H1 (cell line): ENCODE measurements around the gene B3GALNT1. TPM values are rescaled to one million over a fixed set of nuclear protein-coding genes. Genes with fewer than 3 reads are reported as not detected.

Experiments used
- CTCF ChIA-PET: fragments of 300-600 bp; sonication (Branson Sonifier 250); formaldehyde crosslinking; loops from one replicate; lab custom pipeline; 2021; ENCODE audit not compliant: partially characterized antibody; lab: Charles Lee
- POLR2A ChIA-PET: fragments of 300-600 bp; sonication (Branson Sonifier 250); formaldehyde crosslinking; loops from one replicate; lab custom pipeline; 2021; ENCODE audit warnings: inconsistent platforms; ENCODE audit not compliant: partially characterized antibody; lab: Charles Lee
- DNase-seq, 2 experiments: peaks; one replicate each; pipeline versions ENCODE4 v3.0.0 to v3.0.0-alpha.2; 2010 to 2022; ENCODE audit warnings: low spot score in 2 of 2, low read depth in 1 of 2, mixed read lengths in 1 of 2
- FAIRE-seq: peaks from 2 replicates; lab custom pipeline; 2011; peaks lifted over from hg19 to GRCh38; lab: Jason Lieb, UNC
- H2AFZ ChIP-seq: 2 replicates; pipeline ENCODE4 v1.8.1; 2012; ENCODE audit warnings: low read length, inconsistent platforms
- H2AK5ac ChIP-seq: 2 replicates; pipeline ENCODE4 v1.6.1; 2013; ENCODE audit warnings: low read depth, low read length
- H2BK120ac ChIP-seq: replicated peaks from 2 replicates; pipeline ENCODE3; 2013; ENCODE audit warnings: low read depth, low read length, inconsistent platforms
- H2BK12ac ChIP-seq: 2 replicates; pipeline ENCODE4 v1.6.1; 2013; ENCODE audit warnings: low read depth, low read length
- H2BK15ac ChIP-seq: 2 replicates; pipeline ENCODE4 v1.6.1; 2013; ENCODE audit warnings: low read length
- H2BK20ac ChIP-seq: 2 replicates; pipeline ENCODE4 v1.6.1; 2013; ENCODE audit warnings: low read length
- H2BK5ac ChIP-seq: 2 replicates; pipeline ENCODE4 v1.6.1; 2013; ENCODE audit warnings: low read depth, low read length
- H3K14ac ChIP-seq: 2 replicates; pipeline ENCODE4 v1.6.1; 2013; ENCODE audit warnings: inconsistent platforms; ENCODE audit not compliant: insufficient read length
- H3K18ac ChIP-seq: 2 replicates; pipeline ENCODE4 v1.6.1; 2013; ENCODE audit warnings: low read length; ENCODE audit errors: extremely low read depth
- H3K23ac ChIP-seq: 2 replicates; pipeline ENCODE4 v1.6.1; 2013; ENCODE audit warnings: inconsistent platforms; ENCODE audit not compliant: insufficient read length
- H3K23me2 ChIP-seq: 2 replicates; pipeline ENCODE4 v1.6.1; 2013; ENCODE audit warnings: low read depth, low read length
- H3K27ac ChIP-seq: 2 replicates; pipeline ENCODE4 v1.6.1; 2011; ENCODE audit warnings: low read depth, low read length, inconsistent platforms
- H3K27me3 ChIP-seq, 4 experiments: replicated peaks in 1 of 4; 1 replicate in 1 of 4; 2 replicates in 3 of 4; pipeline versions ENCODE4 v1.6.1 to v1.8.1; 2011 to 2013; ENCODE audit warnings: low read length in 3 of 4, mild to moderate bottlenecking in 3 of 4, inconsistent platforms in 2 of 4, mixed read lengths in 2 of 4, moderate library complexity in 1 of 4; ENCODE audit not compliant: control insufficient read depth in 3 of 4, insufficient read depth in 3 of 4; ENCODE audit errors: extremely low read depth in 1 of 4
- H3K36me3 ChIP-seq, 4 experiments: 2 replicates each; pipeline versions ENCODE4 v1.6.1 to v1.8.1; 2011 to 2013; ENCODE audit warnings: mild to moderate bottlenecking in 4 of 4, low read length in 3 of 4, moderate library complexity in 2 of 4, control low read depth in 1 of 4, inconsistent platforms in 1 of 4; ENCODE audit not compliant: insufficient read depth in 4 of 4, control insufficient read depth in 2 of 4
- H3K4ac ChIP-seq: replicated peaks from 2 replicates; pipeline ENCODE3; 2013; ENCODE audit warnings: low read length, low read depth, mixed read lengths, inconsistent platforms; ENCODE audit not compliant: insufficient read length
- H3K4me1 ChIP-seq, 4 experiments: replicated peaks in 1 of 4; 1 replicate in 1 of 4; 2 replicates in 3 of 4; pipeline versions ENCODE4 v1.6.1 to v1.8.1; 2011 to 2013; ENCODE audit warnings: low read length in 3 of 4, inconsistent platforms in 2 of 4, mixed read lengths in 1 of 4; ENCODE audit not compliant: insufficient read depth in 4 of 4, control insufficient read depth in 3 of 4
- H3K4me2 ChIP-seq, 2 experiments: 2 replicates each; pipeline versions ENCODE4 v1.6.1 to v1.8.1; 2011 to 2013; ENCODE audit warnings: low read depth in 2 of 2, low read length in 2 of 2, control low read depth in 1 of 2, inconsistent platforms in 1 of 2, mild to moderate bottlenecking in 1 of 2; ENCODE audit not compliant: insufficient read depth in 1 of 2
- H3K4me3 ChIP-seq, 4 experiments: fragments of 200-600, 300-600 bp in 1 of 4; sonication (generic), shearing (Covaris generic), sonication (Bioruptor Twin) in 1 of 4; 2 replicates each; pipeline versions ENCODE4 v1.5.1 to v1.8.1; 2011 to 2016; ENCODE audit warnings: low read length in 4 of 4, low read depth in 3 of 4, control low read depth in 2 of 4, inconsistent platforms in 2 of 4, mild to moderate bottlenecking in 2 of 4, mixed read lengths in 1 of 4, moderate library complexity in 1 of 4; ENCODE audit not compliant: insufficient read depth in 2 of 4; ENCODE audit errors: extremely low read depth in 1 of 4
- H3K56ac ChIP-seq: replicated peaks from 2 replicates; pipeline ENCODE3; 2013; ENCODE audit warnings: low read depth, mild to moderate bottlenecking, mixed read lengths, low read length, inconsistent platforms; ENCODE audit not compliant: insufficient read length
- H3K79me1 ChIP-seq: 2 replicates; pipeline ENCODE4 v1.6.1; 2013; ENCODE audit warnings: low read depth, low read length, control low read depth
- H3K79me2 ChIP-seq, 2 experiments: 2 replicates each; pipeline versions ENCODE4 v1.6.1 to v1.8.1; 2012 to 2013; ENCODE audit warnings: low read length in 2 of 2, mild to moderate bottlenecking in 2 of 2, inconsistent platforms in 1 of 2; ENCODE audit not compliant: insufficient read depth in 2 of 2, control insufficient read depth in 1 of 2
- H3K9ac ChIP-seq, 4 experiments: replicated peaks in 1 of 4; 1 replicate in 1 of 4; 2 replicates in 3 of 4; pipeline versions ENCODE4 v1.6.1 to v1.8.1; 2011 to 2013; ENCODE audit warnings: low read depth in 3 of 4, low read length in 3 of 4, control low read depth in 2 of 4, mild to moderate bottlenecking in 2 of 4, moderate library complexity in 2 of 4, inconsistent platforms in 1 of 4; ENCODE audit errors: extremely low read depth in 1 of 4
- H3K9me3 ChIP-seq, 2 experiments: 2 replicates each; pipeline versions ENCODE4 v1.6.1 to v1.8.1; 2012 to 2013; ENCODE audit warnings: mild to moderate bottlenecking in 2 of 2, moderate library complexity in 2 of 2, control low read depth in 1 of 2, inconsistent platforms in 1 of 2, low read depth in 1 of 2, low read length in 1 of 2, mixed read lengths in 1 of 2; ENCODE audit not compliant: insufficient read depth in 2 of 2
- H4K20me1 ChIP-seq, 2 experiments: replicated peaks in 1 of 2; 2 replicates each; pipeline versions ENCODE3 to v1.8.1; 2011 to 2013; ENCODE audit warnings: inconsistent platforms in 2 of 2, low read length in 2 of 2, mild to moderate bottlenecking in 1 of 2; ENCODE audit not compliant: insufficient read depth in 2 of 2, control insufficient read depth in 1 of 2
- H4K5ac ChIP-seq: 2 replicates; pipeline ENCODE4 v1.6.1; 2013; ENCODE audit warnings: low read length, low read depth, mixed read lengths, inconsistent platforms; ENCODE audit not compliant: insufficient read length
- H4K8ac ChIP-seq: 2 replicates; pipeline ENCODE4 v1.8.0; 2013; ENCODE audit warnings: mild to moderate bottlenecking, moderate library complexity, low read length, inconsistent platforms; ENCODE audit not compliant: insufficient read depth; ENCODE audit errors: extremely low read depth
- H4K91ac ChIP-seq: replicated peaks from 2 replicates; pipeline ENCODE3; 2013; ENCODE audit warnings: low read length, mixed read lengths, inconsistent platforms; ENCODE audit not compliant: insufficient read length
- ATF2 ChIP-seq: IDR thresholded peaks from 2 replicates; pipeline ENCODE4 v1.6.1; 2012; ENCODE audit warnings: low read length, inconsistent platforms
- BCL11A ChIP-seq, 2 experiments: IDR thresholded peaks; one replicate each; pipeline ENCODE4 v1.6.1; 2011; ENCODE audit warnings: low read depth in 2 of 2, low read length in 2 of 2, mild to moderate bottlenecking in 2 of 2
- BRCA1 ChIP-seq: IDR thresholded peaks from 2 replicates; pipeline ENCODE4 v1.6.1; 2012; ENCODE audit warnings: low read depth, low read length, improper control_type of control experiment
- CBX8 ChIP-seq: fragments of 300-800, 300-1000 bp; sonication (generic); IDR thresholded peaks from 2 replicates; pipeline ENCODE4 v1.7.1; 2016; ENCODE audit warnings: low read depth, low read length, borderline replicate concordance
- NANOG ChIP-seq: IDR thresholded peaks from 2 replicates; pipeline ENCODE4 v1.6.1; 2011; ENCODE audit warnings: low read length, low read depth, mild to moderate bottlenecking, inconsistent platforms; ENCODE audit not compliant: insufficient read depth, poor library complexity, severe bottlenecking
- NRF1 ChIP-seq: IDR thresholded peaks from 2 replicates; pipeline ENCODE4 v1.6.1; 2011; ENCODE audit warnings: mild to moderate bottlenecking, low read depth, low read length, improper control_type of control experiment
- PHF8 ChIP-seq: fragments of 200-600 bp; sonication (generic); conservative IDR thresholded peaks from 2 replicates; pipeline ENCODE4 v1.7.1; 2012; ENCODE audit warnings: low read depth, mild to moderate bottlenecking, inconsistent platforms, low read length, moderate library complexity
- POLR2A ChIP-seq, 2 experiments: IDR thresholded peaks; 1 replicate in 1 of 2; 2 replicates in 1 of 2; pipeline ENCODE4 v1.6.1; 2011; ENCODE audit warnings: low read depth in 2 of 2, low read length in 2 of 2, mild to moderate bottlenecking in 2 of 2; ENCODE audit errors: control extremely low read depth in 1 of 2
- RBBP5 ChIP-seq: IDR thresholded peaks from 2 replicates; pipeline ENCODE4 v1.7.1; 2012; ENCODE audit warnings: low read depth, mild to moderate bottlenecking, inconsistent platforms, low read length, moderate library complexity, borderline replicate concordance
- SRF ChIP-seq: IDR thresholded peaks from 2 replicates; pipeline ENCODE4 v1.6.1; 2011; ENCODE audit warnings: mild to moderate bottlenecking, low read depth, low read length, moderate library complexity
- TAF7 ChIP-seq: optimal IDR thresholded peaks from 2 replicates; pipeline ENCODE3; 2011; ENCODE audit warnings: low read depth, mild to moderate bottlenecking, inconsistent platforms, low read length, moderate library complexity, borderline replicate concordance
- YY1 ChIP-seq: IDR thresholded peaks from 2 replicates; pipeline ENCODE4 v1.6.1; 2011; ENCODE audit warnings: low read depth, mild to moderate bottlenecking, low read length
- WGBS, 2 experiments: shearing (Covaris generic) in 1 of 2; methylation state at CpG; one replicate each; pipeline versions ENCODE4 v1.1.6 to v1.1.7; 2013 to 2015; ENCODE audit warnings: low lambda C conversion rate in 2 of 2, mixed read lengths in 2 of 2, inconsistent platforms in 1 of 2, low coverage in 1 of 2, missing lambda C conversion rate in 1 of 2; ENCODE audit not compliant: insufficient replicate concordance in 2 of 2, insufficient coverage in 1 of 2, insufficient read length in 1 of 2; ENCODE audit errors: extremely low coverage in 1 of 2, missing lambda C conversion rate in 1 of 2; 5-methylcytosine and 5-hydroxymethylcytosine counted together
- polyA plus RNA-seq, 7 experiments: library from polyadenylated mRNA; depleted of rRNA in 3 of 7; stranded (reverse) in 5 of 7; unstranded in 2 of 7; fragments of >200 nt in 5 of 7; fragments of 200-250 nt in 2 of 7; gene quantifications; 1 replicate in 5 of 7; 2 replicates in 1 of 7; 4 replicates in 1 of 7; pipeline versions ENCODE4 v1.2.1 to v1.2.3, GENCODE V29; 2011 to 2013; ENCODE audit warnings: missing spikeins in 2 of 7, mixed read lengths in 2 of 7
- total RNA-seq: library from RNA; stranded (reverse); fragmentation: NEBNext Ultra II Directional; extraction: Animal tissue kit (Norgen Biotek cat#: 25700); gene quantifications from 2 replicates; pipeline ENCODE4 v1.2.1, GENCODE V29; 2021

Gene B3GALNT1
- total and polyA plus RNA-seq, 2 of the 8 experiments (the other 6 are each of a cell fraction or from before 2014, with no cell fraction given): 5.0 to 8.1 TPM

DNA sequence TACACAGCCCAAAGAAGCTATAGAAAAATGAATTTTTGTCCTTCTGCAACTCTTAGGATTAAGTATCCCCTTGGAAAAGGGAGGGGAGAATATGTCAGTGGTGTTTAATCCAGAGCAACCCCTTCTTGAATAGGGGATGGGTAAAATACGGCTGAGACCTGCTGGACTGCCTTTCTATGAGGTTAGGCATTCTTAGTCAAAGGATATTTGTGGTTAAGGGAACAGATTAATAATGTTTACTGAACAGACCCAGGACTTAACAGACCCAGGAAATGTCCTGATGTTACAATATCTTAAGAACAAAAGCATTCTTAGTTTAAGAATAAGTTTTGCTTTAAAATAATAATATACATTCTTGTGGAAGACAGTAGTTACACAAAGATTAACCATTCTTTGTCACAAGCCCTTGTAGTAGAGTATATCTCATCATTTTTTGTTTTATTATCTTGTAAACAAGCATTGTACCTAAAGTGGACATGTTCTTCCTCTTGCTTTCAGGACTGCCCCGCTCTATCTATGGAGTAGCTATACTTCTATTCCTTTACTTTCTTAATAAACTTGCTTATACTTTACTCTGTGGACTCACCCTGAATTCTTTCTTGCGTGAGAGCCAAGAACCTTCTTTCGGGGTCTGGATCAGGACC lies 43.8 kb upstream of the B3GALNT1 start:
- H3K23ac ChIP-seq: no peak overlapping the region
- H2AFZ ChIP-seq: no peak overlapping the region
- H3K27me3 ChIP-seq: no peaks in the 10 kb centered on the region
- no peaks in the 10 kb centered on the region for H4K20me1 ChIP-seq
- 91% methylated on average over 4 of the region's 4 CpGs; no CpG with 5 or more reads in 1 of the 2 experiments for WGBS, 2 experiments
- no peak overlapping the region for H3K27ac ChIP-seq
- no peak overlapping the region for H3K4ac ChIP-seq
- H3K18ac ChIP-seq: no peak overlapping the region
- H2BK20ac ChIP-seq: no peak overlapping the region
- DNase-seq (no peak), FAIRE-seq (no peak)
- H4K91ac ChIP-seq: no peak overlapping the region
- no peak overlapping the region for H2BK5ac ChIP-seq
- no peak overlapping the region for H3K14ac ChIP-seq
- POLR2A ChIA-PET: interaction anchor here (1.0 kb wide), 1 partner anchor 46 kb away, joined by 3 read pairs; no protein-coding TSS in a partner anchor
- H3K9ac ChIP-seq: no peak overlapping the region
- no peak overlapping the region for H2AK5ac ChIP-seq
- H3K36me3 ChIP-seq: no peaks in the 10 kb centered on the region
- CTCF ChIA-PET: interaction anchor here (0.6 to 1.7 kb wide), 5 partner anchors 9 to 222 kb away, joined by 3 to 10 read pairs (median 4); no protein-coding TSS in a partner anchor
- no peak overlapping the region for H2BK120ac ChIP-seq
- no peak overlapping the region for H3K4me2 ChIP-seq
- H3K79me2 ChIP-seq: no peaks in the 10 kb centered on the region
- no peak overlapping the region for H2BK15ac ChIP-seq
- no peak overlapping the region for H4K8ac ChIP-seq
- H3K4me3 ChIP-seq: no peak overlapping the region
- peaks cover 0 to 3% of the 10 kb centered on the region in 2 experiments; a peak in 3 of 4 replicates for H3K9me3 ChIP-seq
- H3K23me2 ChIP-seq: no peaks in the 10 kb centered on the region
- no peaks in the 10 kb centered on the region; a peak in 1 of 7 replicates for H3K4me1 ChIP-seq
- no peak overlapping the region for H2BK12ac ChIP-seq
- no peaks in the 10 kb centered on the region for H3K79me1 ChIP-seq
- no peak overlapping the region for H4K5ac ChIP-seq
- H3K56ac ChIP-seq: no peak overlapping the region
- no peak for TF ChIP-seq BRCA1
- TF ChIP-seq YY1: no peak
- TF ChIP-seq CBX8: no peak
- TF ChIP-seq ATF2: no peak
- no peak for TF ChIP-seq NRF1
- TF ChIP-seq TAF7: no peak
- no peak for TF ChIP-seq SRF
- TF ChIP-seq PHF8: no peak
- no peak for TF ChIP-seq NANOG
- TF ChIP-seq RBBP5: no peak
- no peak for TF ChIP-seq BCL11A (IDR thresholded peaks at IDR 0.05; ENCODE audit: low read depth in 2 of 2, low read length in 2 of 2)
- TF ChIP-seq POLR2A (IDR thresholded peaks at IDR 0.05; ENCODE audit: control extremely low read depth in 1 of 2, low read depth in 2 of 2, low read length in 2 of 2): no peak
